K562 (cell line): Measurements from ENCODE around the gene XPR1. TPM values are rescaled to one million over a fixed set of nuclear protein-coding genes. Genes with fewer than 3 reads are reported as not detected.

ENCODE experiments used
- CREBBP ChIP-seq: IDR thresholded peaks from one replicate; pipeline ENCODE4 v1.6.1; 2012; ENCODE audit warnings: low read depth, mild to moderate bottlenecking, control low read depth, inconsistent platforms, low read length
- FOXP1 ChIP-seq: sonication (generic); formaldehyde crosslinking; IDR thresholded peaks from 2 replicates; pipeline ENCODE4 v1.8.0; 2022; ENCODE audit warnings: mild to moderate bottlenecking, missing genetic modification reagents
- GTF2F1 ChIP-seq: IDR thresholded peaks from 2 replicates; pipeline ENCODE4 v1.6.1; 2011; ENCODE audit warnings: low read depth, low read length, improper control_type of control experiment
- HIVEP1 ChIP-seq: fragments of 250-450 bp; sonication (Bioruptor Pico); IDR thresholded peaks from 2 replicates; pipeline ENCODE4 v1.4.0; 2020; ENCODE audit warnings: mild to moderate bottlenecking
- NELFE ChIP-seq: IDR thresholded peaks from 2 replicates; pipeline ENCODE4 v1.6.1; 2011; ENCODE audit warnings: mild to moderate bottlenecking; ENCODE audit not compliant: insufficient read depth, insufficient read length
- PHF8 ChIP-seq: fragments of 200-600 bp; sonication (generic); IDR thresholded peaks from 2 replicates; pipeline ENCODE4 v1.6.1; 2012; ENCODE audit warnings: mixed run types, mild to moderate bottlenecking, inconsistent platforms, low read length, moderate library complexity, borderline replicate concordance
- SRSF3 ChIP-seq: fragments of 200-400 bp; formaldehyde crosslinking; IDR thresholded peaks from 2 replicates; pipeline ENCODE4 v1.6.1; 2016; ENCODE audit warnings: mild to moderate bottlenecking, low read length, moderate library complexity; ENCODE audit not compliant: insufficient read depth
- ZNF212 ChIP-seq: fragments of 450-650 bp; formaldehyde crosslinking; IDR thresholded peaks from 2 replicates; pipeline ENCODE4 v1.4.0; 2020; ENCODE audit warnings: mild to moderate bottlenecking
- ZNF23 ChIP-seq: fragments of 250-450 bp; sonication (Bioruptor Pico); IDR thresholded peaks from 2 replicates; pipeline ENCODE4 v1.4.0; 2020; ENCODE audit warnings: mild to moderate bottlenecking
- ZNF668 ChIP-seq: fragments of 250-450 bp; sonication (Bioruptor Pico); IDR thresholded peaks from 2 replicates; pipeline ENCODE4 v1.8.0; 2022; ENCODE audit warnings: mild to moderate bottlenecking, inconsistent platforms
- polyA plus RNA-seq, 8 experiments: library from polyadenylated mRNA; depleted of rRNA in 4 of 8; stranded (reverse) in 5 of 8; unstranded in 3 of 8; fragments of >200 nt; fragmentation: Nextera tagmentation in 2 of 8; fragmentation: Illumina TruSeq in 1 of 8; extraction: Ambion mirVana in 2 of 8; extraction: Trizol in 1 of 8; gene quantifications; 2 replicates each; pipeline versions ENCODE4 v1.2.1 to v1.2.3, GENCODE V29; 2011 to 2014; ENCODE audit warnings: inconsistent platforms in 1 of 8, missing spikeins in 1 of 8
- total RNA-seq, 7 experiments: library from RNA; depleted of rRNA in 6 of 7; stranded (reverse); fragments of >200 nt in 6 of 7; fragmentation: Illumina TruSeq in 2 of 7; extraction: Trizol in 2 of 7; gene quantifications; 2 replicates each; pipeline versions ENCODE4 v1.2.1 to v1.2.3, GENCODE V29; 2011 to 2021; ENCODE audit warnings: low replicate concordance in 1 of 7
- TF ChIP-seq, protein P1 (sequence below): fragments of 450-650 bp; IDR thresholded peaks from 2 replicates; pipeline ENCODE4 v1.6.1; 2016; ENCODE audit warnings: borderline replicate concordance
- TF ChIP-seq, protein P2 (sequence below): sonication (generic); formaldehyde crosslinking; IDR thresholded peaks from 2 replicates; pipeline ENCODE4 v1.8.1; 2023; ENCODE audit warnings: mild to moderate bottlenecking, missing genetic modification reagents
- TF ChIP-seq, protein P3 (sequence below): fragments of 250-450 bp; sonication (Bioruptor Pico); IDR thresholded peaks from 2 replicates; pipeline ENCODE4 v1.9.0; 2021; ENCODE audit warnings: mild to moderate bottlenecking
- TF ChIP-seq, protein P4 (sequence below): fragments of 250-450 bp; sonication (Bioruptor Pico); IDR thresholded peaks from 2 replicates; pipeline ENCODE4 v1.4.0; 2020; ENCODE audit warnings: mild to moderate bottlenecking
- TF ChIP-seq, protein P5 (sequence below), 2 experiments: fragments of 450-650 bp; formaldehyde crosslinking in 1 of 2; IDR thresholded peaks; 2 replicates each; pipeline versions ENCODE4 v1.4.0 to v1.6.1; 2014 to 2020; ENCODE audit warnings: mild to moderate bottlenecking in 2 of 2, borderline replicate concordance in 1 of 2, low read depth in 1 of 2

XPR1 gene
- total and polyA plus RNA-seq, 9 of the 15 experiments (the other 6 are each of a cell fraction or from before 2014, with no cell fraction given) = 3.0 to 66.2 (median 38.6) TPM

DNA sequence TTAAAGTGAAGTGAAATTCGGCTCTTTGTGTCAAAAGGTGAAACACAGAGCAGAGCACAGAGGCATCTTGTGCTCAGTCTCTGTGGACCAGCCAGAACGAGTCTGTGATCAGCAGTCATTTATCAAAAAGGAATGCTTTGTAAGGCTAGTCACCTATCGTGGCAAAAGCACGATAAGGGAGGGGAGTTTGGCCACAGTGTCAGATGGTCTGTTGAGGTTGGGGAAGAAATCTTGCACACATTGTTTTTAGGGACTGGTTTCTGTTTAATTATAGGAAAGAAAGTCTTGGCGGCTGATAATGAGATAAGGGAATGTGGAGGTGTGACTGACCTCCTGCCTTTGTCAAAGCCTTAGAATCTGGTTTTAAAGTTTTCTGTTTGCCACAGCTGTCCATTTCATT lies 222.6 kb downstream of the XPR1 start (continued):
- TF ChIP-seq, protein P1, sequence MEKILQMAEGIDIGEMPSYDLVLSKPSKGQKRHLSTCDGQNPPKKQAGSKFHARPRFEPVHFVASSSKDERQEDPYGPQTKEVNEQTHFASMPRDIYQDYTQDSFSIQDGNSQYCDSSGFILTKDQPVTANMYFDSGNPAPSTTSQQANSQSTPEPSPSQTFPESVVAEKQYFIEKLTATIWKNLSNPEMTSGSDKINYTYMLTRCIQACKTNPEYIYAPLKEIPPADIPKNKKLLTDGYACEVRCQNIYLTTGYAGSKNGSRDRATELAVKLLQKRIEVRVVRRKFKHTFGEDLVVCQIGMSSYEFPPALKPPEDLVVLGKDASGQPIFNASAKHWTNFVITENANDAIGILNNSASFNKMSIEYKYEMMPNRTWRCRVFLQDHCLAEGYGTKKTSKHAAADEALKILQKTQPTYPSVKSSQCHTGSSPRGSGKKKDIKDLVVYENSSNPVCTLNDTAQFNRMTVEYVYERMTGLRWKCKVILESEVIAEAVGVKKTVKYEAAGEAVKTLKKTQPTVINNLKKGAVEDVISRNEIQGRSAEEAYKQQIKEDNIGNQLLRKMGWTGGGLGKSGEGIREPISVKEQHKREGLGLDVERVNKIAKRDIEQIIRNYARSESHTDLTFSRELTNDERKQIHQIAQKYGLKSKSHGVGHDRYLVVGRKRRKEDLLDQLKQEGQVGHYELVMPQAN = no peak
- TF ChIP-seq, protein P2, sequence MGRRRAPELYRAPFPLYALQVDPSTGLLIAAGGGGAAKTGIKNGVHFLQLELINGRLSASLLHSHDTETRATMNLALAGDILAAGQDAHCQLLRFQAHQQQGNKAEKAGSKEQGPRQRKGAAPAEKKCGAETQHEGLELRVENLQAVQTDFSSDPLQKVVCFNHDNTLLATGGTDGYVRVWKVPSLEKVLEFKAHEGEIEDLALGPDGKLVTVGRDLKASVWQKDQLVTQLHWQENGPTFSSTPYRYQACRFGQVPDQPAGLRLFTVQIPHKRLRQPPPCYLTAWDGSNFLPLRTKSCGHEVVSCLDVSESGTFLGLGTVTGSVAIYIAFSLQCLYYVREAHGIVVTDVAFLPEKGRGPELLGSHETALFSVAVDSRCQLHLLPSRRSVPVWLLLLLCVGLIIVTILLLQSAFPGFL (CRISPR knock-in tag) = no peak
- TF ChIP-seq NELFE (no peak), HIVEP1 (CRISPR knock-in tag) (no peak), FOXP1 (CRISPR knock-in tag) (no peak), ZNF212 (no peak), CREBBP (no peak), GTF2F1 (no peak), PHF8 (no peak), ZNF23 (CRISPR knock-in tag) (no peak), SRSF3 (no peak), ZNF668 (no peak)
- TF ChIP-seq, protein P3, sequence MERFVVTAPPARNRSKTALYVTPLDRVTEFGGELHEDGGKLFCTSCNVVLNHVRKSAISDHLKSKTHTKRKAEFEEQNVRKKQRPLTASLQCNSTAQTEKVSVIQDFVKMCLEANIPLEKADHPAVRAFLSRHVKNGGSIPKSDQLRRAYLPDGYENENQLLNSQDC (CRISPR knock-in tag) = no peak
- TF ChIP-seq, protein P4, sequence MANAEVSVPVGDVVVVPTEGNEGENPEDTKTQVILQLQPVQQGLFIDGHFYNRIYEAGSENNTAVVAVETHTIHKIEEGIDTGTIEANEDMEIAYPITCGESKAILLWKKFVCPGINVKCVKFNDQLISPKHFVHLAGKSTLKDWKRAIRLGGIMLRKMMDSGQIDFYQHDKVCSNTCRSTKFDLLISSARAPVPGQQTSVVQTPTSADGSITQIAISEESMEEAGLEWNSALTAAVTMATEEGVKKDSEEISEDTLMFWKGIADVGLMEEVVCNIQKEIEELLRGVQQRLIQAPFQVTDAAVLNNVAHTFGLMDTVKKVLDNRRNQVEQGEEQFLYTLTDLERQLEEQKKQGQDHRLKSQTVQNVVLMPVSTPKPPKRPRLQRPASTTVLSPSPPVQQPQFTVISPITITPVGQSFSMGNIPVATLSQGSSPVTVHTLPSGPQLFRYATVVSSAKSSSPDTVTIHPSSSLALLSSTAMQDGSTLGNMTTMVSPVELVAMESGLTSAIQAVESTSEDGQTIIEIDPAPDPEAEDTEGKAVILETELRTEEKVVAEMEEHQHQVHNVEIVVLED = no peak
- TF ChIP-seq, protein P5, sequence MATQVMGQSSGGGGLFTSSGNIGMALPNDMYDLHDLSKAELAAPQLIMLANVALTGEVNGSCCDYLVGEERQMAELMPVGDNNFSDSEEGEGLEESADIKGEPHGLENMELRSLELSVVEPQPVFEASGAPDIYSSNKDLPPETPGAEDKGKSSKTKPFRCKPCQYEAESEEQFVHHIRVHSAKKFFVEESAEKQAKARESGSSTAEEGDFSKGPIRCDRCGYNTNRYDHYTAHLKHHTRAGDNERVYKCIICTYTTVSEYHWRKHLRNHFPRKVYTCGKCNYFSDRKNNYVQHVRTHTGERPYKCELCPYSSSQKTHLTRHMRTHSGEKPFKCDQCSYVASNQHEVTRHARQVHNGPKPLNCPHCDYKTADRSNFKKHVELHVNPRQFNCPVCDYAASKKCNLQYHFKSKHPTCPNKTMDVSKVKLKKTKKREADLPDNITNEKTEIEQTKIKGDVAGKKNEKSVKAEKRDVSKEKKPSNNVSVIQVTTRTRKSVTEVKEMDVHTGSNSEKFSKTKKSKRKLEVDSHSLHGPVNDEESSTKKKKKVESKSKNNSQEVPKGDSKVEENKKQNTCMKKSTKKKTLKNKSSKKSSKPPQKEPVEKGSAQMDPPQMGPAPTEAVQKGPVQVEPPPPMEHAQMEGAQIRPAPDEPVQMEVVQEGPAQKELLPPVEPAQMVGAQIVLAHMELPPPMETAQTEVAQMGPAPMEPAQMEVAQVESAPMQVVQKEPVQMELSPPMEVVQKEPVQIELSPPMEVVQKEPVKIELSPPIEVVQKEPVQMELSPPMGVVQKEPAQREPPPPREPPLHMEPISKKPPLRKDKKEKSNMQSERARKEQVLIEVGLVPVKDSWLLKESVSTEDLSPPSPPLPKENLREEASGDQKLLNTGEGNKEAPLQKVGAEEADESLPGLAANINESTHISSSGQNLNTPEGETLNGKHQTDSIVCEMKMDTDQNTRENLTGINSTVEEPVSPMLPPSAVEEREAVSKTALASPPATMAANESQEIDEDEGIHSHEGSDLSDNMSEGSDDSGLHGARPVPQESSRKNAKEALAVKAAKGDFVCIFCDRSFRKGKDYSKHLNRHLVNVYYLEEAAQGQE (IDR thresholded peaks at IDR 0.05; ENCODE audit: borderline replicate concordance) = peak; percentile 64
- TF ChIP-seq, protein P5 (CRISPR knock-in tag; IDR thresholded peaks at IDR 0.05; ENCODE audit: low read depth) = no peak
